ENCODE results near the gene LRRC56.

The LRRC56 gene

DNA sequence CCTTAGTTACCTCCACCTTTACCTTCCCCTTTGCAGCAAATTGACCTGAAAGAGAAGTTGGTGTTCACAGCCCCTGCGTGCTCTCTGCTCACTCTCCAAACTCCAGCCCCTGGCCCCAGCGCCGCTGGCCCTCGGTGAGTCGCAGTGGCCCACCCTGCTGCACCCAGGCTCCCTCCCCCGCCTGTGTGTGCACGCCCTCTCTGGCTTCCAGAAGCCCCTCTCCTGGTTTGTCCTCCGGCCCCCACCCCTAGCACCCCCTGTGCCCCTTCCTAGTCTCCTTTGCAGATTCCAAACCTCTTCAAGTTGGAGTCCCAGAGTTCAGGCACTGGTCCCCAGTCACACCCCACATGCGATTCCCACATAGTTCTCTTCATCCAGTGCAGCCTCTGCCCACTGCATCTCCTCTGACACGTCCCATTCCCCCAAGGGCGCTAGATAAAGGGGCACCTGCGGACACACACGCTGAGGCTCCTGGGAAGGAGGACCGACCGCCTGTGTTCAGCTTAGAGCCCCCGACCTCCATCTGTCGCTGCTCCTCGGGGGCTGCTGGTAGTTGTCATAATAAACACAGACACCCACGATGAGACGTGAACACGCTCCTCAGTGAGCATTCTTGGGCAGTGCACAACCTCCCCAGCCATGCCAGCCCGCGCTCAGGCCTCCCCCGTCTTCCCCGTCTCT is 37.4 kb downstream of the LRRC56 start:
- Histone ChIP-seq H3K27me3 (ENCODE audit: insufficient read depth, low read length) (peaks cover 22% of the 10 kb centered on the region), H3K4me3 (ENCODE audit: low read length) (peak overlapping the region; percentile 77), H3K27ac (ENCODE audit: low read depth, low read length) (no peak overlapping the region), H3K9me3 (ENCODE audit: insufficient read depth, low read depth, low read length) (no peaks in the 10 kb centered on the region), H3K4me1 (ENCODE audit: insufficient read depth, low read length) (peaks cover 9% of the 10 kb centered on the region; the same call in 1 of the 2 replicates), H3K36me3 (ENCODE audit: insufficient read depth, low read length) (peaks cover 6% of the 10 kb centered on the region; the same call in 1 of the 2 replicates), H3K9ac (ENCODE audit: low read depth, low read length) (peak overlapping the region; percentile 66; the same call in 1 of the 2 replicates)
- 16% methylated on average over 25 of the region's 25 CpGs for WGBS

DNA sequence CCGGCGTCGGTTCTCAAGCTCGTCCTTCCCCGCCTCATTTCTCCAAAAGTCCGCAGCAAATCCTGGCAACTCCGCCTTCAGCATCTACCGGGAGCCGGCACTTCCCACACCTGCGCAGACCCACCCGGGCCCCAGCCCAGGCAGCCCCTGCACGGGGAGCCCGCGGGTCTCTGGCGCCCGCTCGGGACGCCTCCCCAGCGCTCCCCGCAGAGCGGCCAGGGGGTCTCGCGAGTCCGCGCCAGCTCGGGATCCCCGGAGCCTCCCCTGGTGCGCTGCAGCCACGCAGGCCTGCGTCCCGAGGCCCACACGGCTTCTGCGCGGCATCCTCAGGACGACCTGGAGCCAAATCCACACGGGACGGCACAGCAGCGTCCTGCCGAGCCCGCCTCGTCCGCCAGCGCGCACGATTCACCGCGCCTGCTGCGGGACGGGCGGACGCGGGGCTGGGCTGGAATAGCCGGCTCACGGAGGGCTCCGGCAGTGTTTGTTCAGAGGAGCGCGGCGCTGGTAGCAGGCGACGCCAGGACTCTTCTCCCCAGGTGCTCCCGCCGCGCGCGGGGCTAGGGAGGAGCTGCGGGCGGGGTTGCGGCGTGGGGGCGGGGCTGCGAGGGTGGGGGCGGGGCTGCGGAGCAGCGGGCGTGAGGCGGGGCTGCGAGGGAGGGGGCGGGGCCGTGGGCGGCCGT is 38.1 kb downstream of the LRRC56 start:
- peak overlapping the region; percentile 66; the same call in 1 of the 2 replicates for H3K9ac ChIP-seq (ENCODE audit: low read depth, low read length)
- H3K27ac ChIP-seq (ENCODE audit: low read depth, low read length), result no peak overlapping the region
- no peaks in the 10 kb centered on the region for H3K9me3 ChIP-seq (ENCODE audit: insufficient read depth, low read depth, low read length)
- WGBS, result 1% methylated on average over 75 of the region's 81 CpGs
- peaks cover 22% of the 10 kb centered on the region for H3K27me3 ChIP-seq (ENCODE audit: insufficient read depth, low read length)
- peaks cover 6% of the 10 kb centered on the region; the same call in 1 of the 2 replicates for H3K36me3 ChIP-seq (ENCODE audit: insufficient read depth, low read length)
- H3K4me1 ChIP-seq (ENCODE audit: insufficient read depth, low read length), result peaks cover 9% of the 10 kb centered on the region; the same call in 1 of the 2 replicates
- H3K4me3 ChIP-seq (ENCODE audit: low read length), result peak overlapping the region; percentile 77

DNA sequence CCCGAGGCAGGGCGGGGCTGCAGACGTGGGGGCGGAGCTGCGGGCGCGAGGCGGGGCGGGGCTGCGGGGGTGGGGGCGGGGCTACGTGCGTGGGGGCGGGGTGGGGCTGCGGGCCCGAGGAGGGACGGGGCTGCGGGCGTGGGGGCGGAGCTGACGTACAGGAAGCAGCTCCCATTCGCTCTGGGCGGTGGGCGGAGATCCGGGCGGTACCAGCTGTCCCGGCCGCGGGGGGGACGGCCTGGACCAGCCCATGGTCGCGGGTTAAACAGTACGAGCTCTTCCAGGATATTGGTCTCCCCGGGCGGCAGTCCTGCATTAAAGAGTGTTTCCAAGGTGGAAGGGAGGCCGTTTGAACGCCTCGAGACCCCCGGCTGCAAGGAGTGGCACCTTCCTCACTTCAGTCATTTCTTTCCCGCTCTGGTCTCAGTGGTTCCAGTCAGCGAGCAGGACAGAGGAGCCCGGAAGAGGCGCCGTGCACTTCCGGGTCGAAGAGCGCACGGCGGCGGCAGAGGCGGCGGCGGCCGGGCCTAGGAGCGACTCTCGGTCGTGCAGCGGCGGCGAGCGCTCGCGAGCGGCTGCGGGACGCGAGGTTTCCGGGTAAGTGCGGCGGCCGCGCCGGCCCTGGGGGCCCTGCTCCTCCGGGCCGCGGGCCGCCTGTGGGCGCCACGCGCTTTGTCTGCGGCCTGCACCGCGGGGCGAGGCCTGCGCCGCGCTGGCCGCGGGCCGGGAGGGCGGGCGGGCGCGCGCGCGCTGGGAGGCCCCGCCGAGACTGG is 38.9 kb downstream of the LRRC56 start, which contains the start of gene PHRF1:
PHRF1 (plus strand) TSS at position 475 of the 773 bp plus-strand sequence. CDS start 5,043 bp downstream, outside the sequence.
- Histone ChIP-seq H3K27me3 (ENCODE audit: insufficient read depth, low read length) (peaks cover 22% of the 10 kb centered on the region), H3K4me1 (ENCODE audit: insufficient read depth, low read length) (peaks cover 9% of the 10 kb centered on the region; the same call in 1 of the 2 replicates), H3K9me3 (ENCODE audit: insufficient read depth, low read depth, low read length) (no peaks in the 10 kb centered on the region), H3K36me3 (ENCODE audit: insufficient read depth, low read length) (peaks cover 6% of the 10 kb centered on the region; the same call in 1 of the 2 replicates), H3K9ac (ENCODE audit: low read depth, low read length) (peak within 1 kb of the TSS; percentile 100), H3K4me3 (ENCODE audit: low read length) (peak within 1 kb of the TSS; percentile 97), H3K27ac (ENCODE audit: low read depth, low read length) (peak within 1 kb of the TSS; percentile 99)
- WGBS, result under 1% methylated on average over 80 of the region's 99 CpGs

DNA sequence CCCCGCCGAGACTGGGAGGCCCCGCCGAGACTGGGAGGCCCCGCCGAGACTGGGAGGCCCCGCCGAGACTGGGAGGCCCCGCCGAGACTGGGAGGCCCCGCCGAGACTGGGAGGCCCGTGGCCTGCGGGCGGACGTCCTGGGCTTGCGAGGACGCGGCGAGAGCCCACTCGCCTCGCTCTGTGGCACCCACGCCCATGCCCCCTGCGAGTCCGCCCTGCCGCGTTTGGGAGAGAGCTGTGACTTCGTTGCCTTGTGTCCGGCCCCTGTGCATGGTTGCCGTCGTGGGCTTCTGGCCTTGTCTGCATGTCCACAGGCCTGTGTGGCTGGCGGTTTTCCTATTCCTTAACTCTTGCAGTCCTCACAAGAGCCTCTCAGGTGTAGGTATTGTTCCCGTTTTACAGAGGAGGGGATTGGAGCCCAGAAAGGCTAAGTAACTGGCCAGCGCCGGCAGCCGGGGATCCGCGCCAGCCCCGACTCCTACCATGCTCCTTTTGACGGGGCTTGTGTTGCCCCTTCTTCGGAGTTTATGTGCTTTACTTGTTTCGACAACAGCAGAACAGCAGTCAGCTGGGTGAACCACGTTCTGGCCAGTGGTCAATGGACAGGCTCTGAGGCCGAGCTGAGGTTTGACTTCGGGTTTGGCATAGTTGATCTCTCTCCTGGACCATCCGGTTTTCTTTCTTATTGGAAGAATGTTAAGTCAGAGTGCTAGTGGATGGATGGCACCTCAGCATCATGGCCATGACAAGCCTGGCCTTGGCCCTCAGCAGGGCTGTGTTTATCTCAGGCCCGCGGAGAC is 39.7 kb downstream of the LRRC56 start:
- Histone ChIP-seq H3K9me3 (ENCODE audit: insufficient read depth, low read depth, low read length) (no peaks in the 10 kb centered on the region), H3K4me3 (ENCODE audit: low read length) (peak overlapping the region; percentile 97), H3K27ac (ENCODE audit: low read depth, low read length) (peak overlapping the region; percentile 67; the same call in 1 of the 2 replicates), H3K36me3 (ENCODE audit: insufficient read depth, low read length) (peaks cover 13% of the 10 kb centered on the region), H3K9ac (ENCODE audit: low read depth, low read length) (peak overlapping the region; percentile 84), H3K4me1 (ENCODE audit: insufficient read depth, low read length) (peaks cover 5% of the 10 kb centered on the region; the same call in 1 of the 2 replicates), H3K27me3 (ENCODE audit: insufficient read depth, low read length) (peaks cover 22% of the 10 kb centered on the region)
- WGBS, result 9% methylated on average over 42 of the region's 48 CpGs

DNA sequence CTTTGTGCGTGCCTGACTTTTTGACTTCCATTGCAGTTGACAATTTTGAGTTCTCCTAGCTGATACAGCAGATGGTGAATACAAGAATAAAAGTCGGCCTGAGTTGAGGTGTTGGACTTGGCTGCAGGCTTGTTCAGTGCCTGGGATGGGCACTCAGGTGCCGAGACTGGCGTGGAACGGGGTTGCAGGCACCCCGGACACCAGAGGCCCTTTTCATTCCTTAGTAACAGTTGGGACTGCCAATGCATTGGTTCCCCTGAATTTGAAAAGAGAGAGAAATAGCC is 40.2 kb downstream of the LRRC56 start:
- Histone ChIP-seq H3K36me3 (ENCODE audit: insufficient read depth, low read length) (peaks cover 17% of the 10 kb centered on the region), H3K27me3 (ENCODE audit: insufficient read depth, low read length) (peaks cover 22% of the 10 kb centered on the region), H3K9ac (ENCODE audit: low read depth, low read length) (peak overlapping the region; percentile 84; the same call in 1 of the 2 replicates), H3K4me3 (ENCODE audit: low read length) (peak overlapping the region; percentile 97), H3K9me3 (ENCODE audit: insufficient read depth, low read depth, low read length) (no peaks in the 10 kb centered on the region), H3K4me1 (ENCODE audit: insufficient read depth, low read length) (peaks cover 5% of the 10 kb centered on the region; the same call in 1 of the 2 replicates), H3K27ac (ENCODE audit: low read depth, low read length) (no peak overlapping the region)
- WGBS, result 81% methylated on average over 6 of the region's 6 CpGs

DNA sequence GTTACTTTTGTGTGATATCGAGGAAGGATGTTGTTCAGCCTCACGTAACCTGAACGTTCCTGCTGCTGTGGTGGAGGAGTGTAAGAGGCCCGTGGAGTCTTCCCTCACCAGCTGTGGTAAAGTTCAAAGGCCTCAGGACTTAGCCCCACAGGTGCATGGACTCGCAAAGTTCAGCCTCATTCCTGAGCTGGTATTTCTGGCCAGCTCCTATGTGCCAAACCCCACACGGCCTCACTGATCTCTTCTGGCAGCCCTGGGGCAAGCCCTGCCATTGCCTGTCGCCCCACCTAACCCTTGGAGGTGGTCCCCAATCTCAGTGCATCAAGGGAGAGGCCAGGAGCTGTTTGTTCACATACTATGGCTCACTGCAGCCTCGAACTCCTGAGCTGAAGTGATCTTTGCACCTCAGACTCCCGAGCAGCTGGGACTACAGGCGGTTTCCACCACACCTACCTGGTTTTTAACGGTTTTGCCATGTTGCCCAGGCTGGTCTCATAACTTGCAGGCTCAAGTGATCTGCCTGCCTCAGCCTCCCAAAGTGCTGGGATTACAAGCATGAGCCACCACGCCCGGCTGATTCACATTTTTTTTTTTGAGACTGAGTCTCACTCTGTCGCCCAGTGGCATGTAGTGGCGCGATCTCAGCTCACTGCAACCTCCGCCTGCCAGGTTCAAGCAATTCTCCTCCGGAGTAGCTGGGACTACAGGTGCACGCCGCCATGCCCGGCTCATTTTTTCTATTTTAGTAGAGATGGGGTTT is 41.1 kb downstream of the LRRC56 start:
- Histone ChIP-seq H3K9ac (ENCODE audit: low read depth, low read length) (no peak overlapping the region), H3K4me1 (ENCODE audit: insufficient read depth, low read length) (peaks cover 5% of the 10 kb centered on the region; the same call in 1 of the 2 replicates), H3K27ac (ENCODE audit: low read depth, low read length) (no peak overlapping the region), H3K9me3 (ENCODE audit: insufficient read depth, low read depth, low read length) (no peaks in the 10 kb centered on the region), H3K4me3 (ENCODE audit: low read length) (peak overlapping the region; percentile 25), H3K36me3 (ENCODE audit: insufficient read depth, low read length) (peaks cover 24% of the 10 kb centered on the region), H3K27me3 (ENCODE audit: insufficient read depth, low read length) (peaks cover 17% of the 10 kb centered on the region)
- 94% methylated on average over 21 of the region's 21 CpGs for WGBS

DNA sequence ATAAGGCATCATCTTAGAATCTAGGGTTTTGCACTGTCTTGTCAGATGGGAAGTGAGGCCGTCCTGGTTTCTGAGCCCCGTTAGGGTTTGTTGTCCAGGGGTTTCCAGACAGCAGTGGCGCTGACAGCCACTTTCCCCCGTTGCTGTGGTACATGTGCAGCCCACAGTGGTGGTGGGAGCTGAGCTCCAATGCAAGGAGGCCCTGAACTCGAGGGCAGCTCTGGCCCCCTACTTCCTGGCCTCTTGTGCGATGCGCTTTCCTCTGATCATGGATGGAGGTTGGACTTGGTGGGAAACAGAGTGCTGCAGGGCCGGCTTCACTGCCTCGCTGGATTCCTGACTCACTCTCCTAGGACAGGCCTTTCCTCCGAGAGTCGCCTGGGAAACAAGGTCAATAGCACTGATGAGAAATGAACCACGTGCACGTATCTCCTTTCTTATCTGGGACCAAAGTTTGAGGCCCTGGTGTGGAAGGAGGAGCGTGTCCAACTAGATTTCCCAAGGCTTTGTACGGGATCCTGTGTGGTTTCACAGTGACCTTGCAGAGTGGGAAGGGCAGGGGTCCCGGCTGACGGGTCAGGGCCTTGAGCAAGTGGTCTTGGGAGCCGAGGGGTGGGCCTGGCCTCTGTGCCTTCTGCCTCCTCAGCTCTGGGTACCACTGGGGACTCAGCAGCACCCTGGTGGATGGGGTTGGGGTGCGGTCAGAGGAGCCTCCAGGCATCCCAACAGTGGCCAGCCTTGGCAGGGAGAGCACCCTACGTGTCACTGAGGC is 42.7 kb downstream of the LRRC56 start:
- H3K9ac ChIP-seq (ENCODE audit: low read depth, low read length), result peak overlapping the region; percentile 30; the same call in 1 of the 2 replicates
- H3K9me3 ChIP-seq (ENCODE audit: insufficient read depth, low read depth, low read length), result no peaks in the 10 kb centered on the region
- H3K36me3 ChIP-seq (ENCODE audit: insufficient read depth, low read length), result peaks cover 31% of the 10 kb centered on the region
- H3K4me3 ChIP-seq (ENCODE audit: low read length), result no peak overlapping the region
- 91% methylated on average over 20 of the region's 20 CpGs for WGBS
- H3K27ac ChIP-seq (ENCODE audit: low read depth, low read length), result no peak overlapping the region
- no peaks in the 10 kb centered on the region; the same call in 1 of the 2 replicates for H3K4me1 ChIP-seq (ENCODE audit: insufficient read depth, low read length)
- peaks cover 6% of the 10 kb centered on the region for H3K27me3 ChIP-seq (ENCODE audit: insufficient read depth, low read length)

DNA sequence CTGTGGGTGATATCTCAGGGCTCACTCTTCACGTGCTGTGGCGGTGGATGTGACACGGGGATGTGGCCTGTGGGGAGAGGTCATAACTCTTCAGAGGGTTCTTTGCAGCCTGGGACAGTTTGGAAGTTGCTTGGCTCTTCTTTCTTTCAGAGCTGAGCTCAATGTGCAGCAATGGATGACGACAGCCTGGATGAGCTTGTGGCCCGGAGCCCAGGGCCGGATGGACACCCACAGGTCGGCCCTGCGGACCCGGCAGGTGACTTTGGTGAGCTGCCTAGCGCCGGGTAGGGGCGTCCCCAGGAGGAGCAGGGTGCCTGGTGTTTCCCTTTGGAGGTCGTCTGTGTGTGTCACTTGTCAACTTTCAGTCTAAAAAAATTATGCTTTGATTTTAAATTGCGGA is 44.0 kb downstream of the LRRC56 start:
- Histone ChIP-seq H3K4me1 (ENCODE audit: insufficient read depth, low read length) (no peaks in the 10 kb centered on the region), H3K36me3 (ENCODE audit: insufficient read depth, low read length) (peaks cover 35% of the 10 kb centered on the region), H3K9me3 (ENCODE audit: insufficient read depth, low read depth, low read length) (no peaks in the 10 kb centered on the region), H3K9ac (ENCODE audit: low read depth, low read length) (no peak overlapping the region), H3K27me3 (ENCODE audit: insufficient read depth, low read length) (no peaks in the 10 kb centered on the region), H3K4me3 (ENCODE audit: low read length) (no peak overlapping the region), H3K27ac (ENCODE audit: low read depth, low read length) (no peak overlapping the region)
- 97% methylated on average over 14 of the region's 14 CpGs for WGBS

DNA sequence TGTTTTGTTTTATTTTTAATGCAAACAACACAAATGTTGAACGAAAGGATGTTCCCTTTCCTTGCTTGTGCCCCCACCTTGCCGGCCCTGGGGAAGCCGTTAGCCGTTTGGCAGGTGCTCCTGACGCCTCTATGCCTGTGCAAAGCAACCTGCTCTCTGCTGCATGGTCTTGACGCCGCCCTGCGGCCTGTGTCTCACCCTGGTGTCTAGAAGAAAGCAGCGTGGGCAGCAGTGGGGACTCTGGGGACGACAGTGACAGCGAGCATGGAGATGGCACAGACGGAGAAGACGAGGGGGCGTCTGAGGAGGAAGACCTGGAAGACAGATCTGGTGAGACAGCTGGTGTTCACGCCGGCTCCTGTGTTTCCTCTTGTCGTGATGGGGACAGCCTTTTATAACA is 44.4 kb downstream of the LRRC56 start:
- WGBS, result 95% methylated on average over 17 of the region's 17 CpGs
- H3K9me3 ChIP-seq (ENCODE audit: insufficient read depth, low read depth, low read length), result no peaks in the 10 kb centered on the region
- H3K36me3 ChIP-seq (ENCODE audit: insufficient read depth, low read length), result peaks cover 39% of the 10 kb centered on the region
- H3K4me1 ChIP-seq (ENCODE audit: insufficient read depth, low read length), result no peaks in the 10 kb centered on the region
- H3K9ac ChIP-seq (ENCODE audit: low read depth, low read length), result no peak overlapping the region
- H3K27ac ChIP-seq (ENCODE audit: low read depth, low read length), result no peak overlapping the region
- no peak overlapping the region for H3K4me3 ChIP-seq (ENCODE audit: low read length)
- no peaks in the 10 kb centered on the region for H3K27me3 ChIP-seq (ENCODE audit: insufficient read depth, low read length)
